GM12878 (cell line): ENCODE measurements around the gene R3HDM1. TPM values are rescaled to one million over a fixed set of nuclear protein-coding genes. Genes with fewer than 3 reads are reported as not detected.

Experiments
- ATAC-seq: fragments of 200-7000 bp; cut with Tn5 transposase; 3 replicates; pipeline ENCODE4 v1.9.1; 2020; ENCODE audit warnings: mild to moderate bottlenecking, moderate library complexity
- BruUV-seq: library from RNA; stranded (reverse); fragments of 400-500 nt; replicated peaks from 2 replicates; lab custom pipeline; 2021; lab: Mats Ljungman, UMichigan
- CTCF ChIA-PET: fragments of 300-600 bp; sonication (Branson Sonifier 250); formaldehyde crosslinking; extraction: SDS; loops from one replicate; lab custom pipeline; 2021; ENCODE audit warnings: inconsistent platforms; lab: Yijun Ruan, JAX
- POLR2A ChIA-PET: fragments of 350-600 bp; formaldehyde crosslinking; extraction: SDS; loops from one replicate; lab custom pipeline; 2021; ENCODE audit warnings: inconsistent platforms; lab: Charles Lee
- RAD21 ChIA-PET: fragments of 300-600 bp; sonication (Branson Sonifier 250); formaldehyde crosslinking; loops from one replicate; lab custom pipeline; 2023; ENCODE audit warnings: antibody characterized with exemption; ENCODE audit not compliant: unreplicated experiment; lab: Charles Lee
- SMC1A ChIA-PET: fragments of 300-600 bp; sonication (Branson Sonifier 250); formaldehyde crosslinking; loops from one replicate; lab custom pipeline; 2023; ENCODE audit not compliant: unreplicated experiment, uncharacterized antibody; lab: Charles Lee
- DNase-seq: peaks from one replicate; pipeline ENCODE4 v3.0.0-alpha.2; 2011; ENCODE audit warnings: low read depth, low spot score
- FAIRE-seq: peaks from 3 replicates; lab custom pipeline; 2011; peaks lifted over from hg19 to GRCh38; lab: Jason Lieb, UNC
- H2AFZ ChIP-seq: 2 replicates; pipeline ENCODE4 v1.6.0; 2011; ENCODE audit warnings: low read depth, low read length, control low read depth; ENCODE audit not compliant: control insufficient read depth
- H3K27ac ChIP-seq: 2 replicates; pipeline ENCODE4 v1.5.1; 2011; ENCODE audit warnings: control low read depth; ENCODE audit not compliant: control insufficient read depth, insufficient read depth
- H3K27me3 ChIP-seq, 2 experiments: replicated peaks in 1 of 2; 2 replicates each; pipeline versions ENCODE4 v1.6.0 to v1.6.1; 2011; ENCODE audit warnings: low read length in 1 of 2; ENCODE audit not compliant: control insufficient read depth in 2 of 2, insufficient read depth in 2 of 2
- H3K36me3 ChIP-seq, 2 experiments: 2 replicates each; pipeline ENCODE4 v1.5.1; 2011; ENCODE audit warnings: low read length in 1 of 2; ENCODE audit not compliant: control insufficient read depth in 2 of 2, insufficient read depth in 2 of 2
- H3K4me1 ChIP-seq: 2 replicates; pipeline ENCODE4 v1.6.1; 2011; ENCODE audit warnings: mild to moderate bottlenecking, low read length, moderate library complexity, mixed read lengths; ENCODE audit not compliant: control insufficient read depth, insufficient read depth
- H3K4me2 ChIP-seq: 2 replicates; pipeline ENCODE4 v1.6.0; 2011; ENCODE audit warnings: control low read depth; ENCODE audit not compliant: control insufficient read depth, insufficient read depth
- H3K4me3 ChIP-seq: fragments of 200-600 bp; sonication (generic); 2 replicates; pipeline ENCODE4 v1.5.1; 2016
- H3K79me2 ChIP-seq: 2 replicates; pipeline ENCODE4 v1.6.0; 2011; ENCODE audit warnings: low read length; ENCODE audit not compliant: control insufficient read depth, insufficient read depth
- H3K9ac ChIP-seq: 2 replicates; pipeline ENCODE4 v1.8.0; 2011; ENCODE audit warnings: low read length, control low read depth, mixed read lengths; ENCODE audit not compliant: control insufficient read depth, insufficient read depth
- H3K9me3 ChIP-seq: replicated peaks from 3 replicates; pipeline ENCODE4 v1.5.1; 2011; ENCODE audit warnings: mild to moderate bottlenecking, low read length; ENCODE audit not compliant: control insufficient read depth, insufficient read depth
- H4K20me1 ChIP-seq: 2 replicates; pipeline ENCODE4 v1.6.0; 2011; ENCODE audit not compliant: control insufficient read depth, insufficient read depth
- CREB1 ChIP-seq: IDR thresholded peaks from 2 replicates; pipeline ENCODE4 v1.6.1; 2012; ENCODE audit warnings: low read depth, mild to moderate bottlenecking, inconsistent platforms
- GATAD2B ChIP-seq: fragments of 450-650 bp; conservative IDR thresholded peaks from 2 replicates; pipeline ENCODE4 v1.6.1; 2017; ENCODE audit warnings: low read depth, mild to moderate bottlenecking, moderate library complexity
- HCFC1 ChIP-seq: fragments of 150-350 bp; IDR thresholded peaks from 2 replicates; pipeline ENCODE4 v1.6.1; 2014; ENCODE audit warnings: low read length
- HDGF ChIP-seq: fragments of 450-650 bp; IDR thresholded peaks from 2 replicates; pipeline ENCODE4 v1.6.1; 2016; ENCODE audit warnings: antibody characterized with exemption
- SIX5 ChIP-seq: IDR thresholded peaks from 2 replicates; pipeline ENCODE4 v1.6.1; 2011; ENCODE audit warnings: mild to moderate bottlenecking, low read depth, low read length, moderate library complexity; ENCODE audit not compliant: severe bottlenecking
- TCF12 ChIP-seq: IDR thresholded peaks from 2 replicates; pipeline ENCODE4 v1.6.1; 2011; ENCODE audit warnings: low read depth, mild to moderate bottlenecking, low read length
- WGBS: methylation state at CpG from one replicate; pipeline ENCODE4 v1.1.6; 2016; ENCODE audit warnings: low lambda C conversion rate; ENCODE audit not compliant: insufficient replicate concordance, insufficient coverage; ENCODE audit errors: missing lambda C conversion rate; 5-methylcytosine and 5-hydroxymethylcytosine counted together
- in situ Hi-C: fragments of 300-500 bp; cut with MboI; formaldehyde crosslinking; loops from 9 replicates; pipeline ENCODE4 v1.14.3; 2018; ENCODE audit warnings: mixed read lengths
- intact Hi-C: fragments of 100-400 bp; cut with micrococcal nuclease; formaldehyde crosslinking; loops from one replicate; pipeline ENCODE4 v1.14.2; 2022; ENCODE audit not compliant: unreplicated experiment
- polyA plus RNA-seq, 11 experiments: library from polyadenylated mRNA; depleted of rRNA in 4 of 11; unstranded in 6 of 11; stranded (reverse) in 5 of 11; fragments of >200 nt; fragmentation: Nextera tagmentation in 4 of 11; fragmentation: Illumina TruSeq in 1 of 11; extraction: Ambion mirVana in 4 of 11; extraction: Trizol in 1 of 11; gene quantifications; 1 replicate in 1 of 11; 2 replicates in 10 of 11; pipeline versions ENCODE4 v1.2.1 to v1.2.3, GENCODE V29; 2011 to 2016; ENCODE audit warnings: inconsistent platforms in 2 of 11, missing spikeins in 2 of 11, low read depth in 1 of 11
- total RNA-seq, 4 experiments: library from RNA; depleted of rRNA in 3 of 4; stranded (reverse); fragments of >200 nt in 3 of 4; fragmentation: Illumina TruSeq in 1 of 4; extraction: Trizol in 1 of 4; gene quantifications; 2 replicates each; pipeline versions ENCODE4 v1.2.1 to v1.2.3, GENCODE V29; 2013 to 2021

R3HDM1 gene
- total and polyA plus RNA-seq, 10 of the 15 experiments (the other 5 are each of a cell fraction or from before 2014, with no cell fraction given), result 16.8 to 89.6 (median 47.7) TPM

DNA sequence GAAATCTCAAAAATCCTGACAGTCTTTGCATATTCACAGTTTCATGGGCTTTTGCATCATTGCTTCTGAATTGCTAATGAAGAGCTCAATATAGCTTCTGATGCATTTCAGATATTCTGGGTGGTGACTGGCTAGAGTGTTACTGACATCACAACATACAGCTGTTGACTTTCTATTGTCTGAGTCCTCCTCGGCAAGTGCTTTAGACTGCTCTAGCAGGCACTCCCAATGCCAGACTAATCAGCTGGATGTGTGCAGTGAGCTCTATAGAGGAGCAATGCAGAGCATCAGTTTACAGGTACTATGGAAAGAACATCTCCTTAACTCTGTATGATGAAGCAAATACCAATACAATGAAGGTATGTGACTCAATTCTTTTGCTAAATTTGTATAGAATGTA lies 54.9 kb downstream of the R3HDM1 start:
- ChIA-PET CTCF (interaction anchor here (0.7 to 1.8 kb wide), 9 partner anchors 8 to 597 kb away, joined by 3 to 5 read pairs (median 4); no protein-coding TSS in a partner anchor), POLR2A (interaction anchor here (0.5 kb wide), 1 partner anchor 200 kb away, joined by 4 read pairs; no protein-coding TSS in a partner anchor), SMC1A (interaction anchor here (0.6 to 3.4 kb wide), 9 partner anchors 8 to 213 kb away, joined by 3 to 11 read pairs (median 3); no protein-coding TSS in a partner anchor), RAD21 (interaction anchor here (0.9 to 2.4 kb wide), 3 partner anchors 19 to 113 kb away, joined by 3 to 9 read pairs (median 6); partner anchors contain the start of genes R3HDM1 and ZRANB3)
- Histone ChIP-seq H3K4me1 (no peaks in the 10 kb centered on the region), H2AFZ (no peak overlapping the region), H3K27me3 (no peaks in the 10 kb centered on the region), H3K4me2 (no peak overlapping the region), H3K79me2 (peaks cover 2% of the 10 kb centered on the region), H3K27ac (no peak overlapping the region), H3K4me3 (no peak overlapping the region), H3K36me3 (no peaks in the 10 kb centered on the region), H3K9ac (no peak overlapping the region), H3K9me3 (no peaks in the 10 kb centered on the region), H4K20me1 (no peaks in the 10 kb centered on the region)
- TF ChIP-seq CREB1 (0 out of 2 replicates have a peak, but pooled peaks have one; percentile 18), HCFC1 (no peak)
- BruUV-seq, result no TSS peak
- intact Hi-C loops, result loop anchor here (10.0 kb wide), 1 partner anchor 111 kb away; no protein-coding TSS in a partner anchor
- ATAC-seq, result no peak
- in situ Hi-C loops, result no loop called here
- 96% methylated on average over 1 of the region's 1 CpG for WGBS
- FAIRE-seq, result no peak
- DNase-seq, result no peak

DNA sequence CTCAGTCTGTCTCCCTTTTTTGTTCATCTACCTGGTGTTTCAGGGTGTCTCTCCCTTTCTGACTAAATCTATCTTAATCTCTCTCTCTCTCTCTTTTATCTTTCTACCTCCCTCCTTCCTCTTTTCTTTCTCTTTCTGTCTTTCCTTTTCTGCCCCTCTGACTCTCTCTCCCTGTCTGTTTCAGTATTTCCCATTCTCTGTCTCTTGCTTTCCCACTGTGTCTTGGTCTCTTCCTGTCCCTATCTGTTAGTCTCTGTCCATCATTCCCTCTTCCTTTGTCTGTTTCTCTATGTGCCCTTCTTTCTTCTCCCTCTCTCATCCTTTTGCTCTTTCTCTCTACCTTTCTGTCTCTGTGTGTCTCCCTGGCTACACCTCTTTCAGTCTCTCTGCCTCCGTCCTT lies 56.7 kb downstream of the R3HDM1 start:
- Histone ChIP-seq H3K4me3 (no peak overlapping the region), H3K27me3 (no peaks in the 10 kb centered on the region), H3K27ac (no peak overlapping the region), H3K4me1 (no peaks in the 10 kb centered on the region), H3K9ac (no peak overlapping the region), H4K20me1 (no peaks in the 10 kb centered on the region), H3K4me2 (no peak overlapping the region), H3K36me3 (no peaks in the 10 kb centered on the region), H3K9me3 (peaks cover 4% of the 10 kb centered on the region; the same call in 2 of the 3 replicates), H3K79me2 (peaks cover 2% of the 10 kb centered on the region), H2AFZ (no peak overlapping the region)
- intact Hi-C loops, result loop anchor here (10.0 kb wide), 1 partner anchor 113 kb away; no protein-coding TSS in a partner anchor
- ATAC-seq (no peak), DNase-seq (no peak), FAIRE-seq (no peak)
- ChIA-PET RAD21 (no interaction called here), POLR2A (interaction anchor here (0.6 kb wide), 1 partner anchor 123 kb away, joined by 4 read pairs; no protein-coding TSS in a partner anchor), CTCF (interaction anchor here (1.7 kb wide), 1 partner anchor 17 kb away, joined by 4 read pairs; no protein-coding TSS in a partner anchor), SMC1A (no interaction called here)
- WGBS, result 100% methylated on average over 1 of the region's 1 CpG
- BruUV-seq, result no TSS peak
- TF ChIP-seq HDGF, result 0 out of 2 replicates have a peak, but pooled peaks have one; percentile 26
- no peak for TF ChIP-seq SIX5
- no peak for TF ChIP-seq TCF12
- no peak for TF ChIP-seq GATAD2B
- in situ Hi-C loops, result no loop called here
